GM18907 (cell line): ENCODE results near the gene PARPBP.
"Not testable (repeated sequence)": the region's sequence is repeated elsewhere in the genome, so short reads cannot be mapped to it uniquely, and the experiment has no call there.

Experiments used
- ATAC-seq: cut with Tn5 transposase; IDR thresholded peaks from one replicate; pipeline ENCODE4 v1.9.1; 2021; ENCODE audit warnings: mild to moderate bottlenecking, moderate library complexity; ENCODE audit not compliant: unreplicated experiment

Gene PARPBP

GRCh38 chr12:102240859-102241258, 120.9 kb downstream of the PARPBP start:
- not testable (repeated sequence) for ATAC-seq
